ENCODE data around the gene DCAF11.
A peak's percentile ranks its signal among the peaks of the same experiment; 100 is the strongest.

Gene DCAF11

DNA sequence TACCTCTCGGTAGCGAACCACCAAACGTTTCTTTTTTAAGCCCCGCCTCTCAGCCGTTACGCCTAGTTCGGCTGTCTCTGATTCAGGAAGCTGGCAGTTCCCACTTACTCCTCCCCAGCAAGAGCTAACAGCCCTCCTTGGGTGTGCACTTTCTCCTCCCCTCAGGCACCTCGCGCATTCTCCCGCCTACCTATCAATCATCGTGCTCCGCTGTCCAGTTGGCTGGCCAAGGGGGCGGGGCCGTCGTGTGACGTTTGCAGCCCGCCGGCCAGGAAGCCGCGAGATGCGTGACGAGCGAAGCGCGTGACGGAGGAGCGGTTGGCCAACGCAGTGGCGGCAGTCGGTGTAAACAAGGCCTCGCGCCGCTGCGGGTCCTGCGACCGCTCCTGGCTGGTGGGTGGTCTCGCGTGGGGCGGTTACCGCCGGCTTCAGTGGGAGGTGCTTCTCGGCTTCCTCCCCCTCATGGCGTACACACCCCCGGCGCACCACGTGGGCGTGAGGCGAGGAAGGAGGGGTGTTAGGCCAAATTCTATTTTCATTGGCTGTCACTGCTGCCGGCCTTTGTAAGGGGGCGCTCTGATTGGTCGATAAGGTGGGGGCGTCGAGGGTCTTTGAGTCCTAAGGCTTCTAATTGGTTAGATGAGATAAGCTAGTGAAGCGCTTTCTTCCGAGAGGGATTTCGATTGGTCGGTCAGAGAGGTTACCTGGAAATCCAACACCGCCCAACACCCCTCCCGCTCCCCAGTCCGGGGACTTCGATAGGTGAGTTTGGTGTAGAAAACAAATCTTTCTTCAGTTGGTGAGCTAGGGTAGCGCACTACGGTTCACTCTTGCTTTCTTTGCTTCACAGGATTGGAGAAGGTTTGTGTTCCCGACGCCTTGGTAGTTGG lies at the start of gene DCAF11, which contains the start of gene NRL:
Gene DCAF11 (plus strand): TSS at position 246 of the 890 bp plus-strand sequence. CDS start 818 bp downstream, outside the sequence.
Gene NRL (minus strand): TSS at position 418 of the 890 bp plus-strand sequence. CDS start 32,101 bp downstream, outside the sequence.
- H3K4me3 ChIP-seq (replicated peaks; ENCODE audit: low read depth, low read length), result peak within 1 kb of the TSS; percentile 96
- TF ChIP-seq, protein P1, sequence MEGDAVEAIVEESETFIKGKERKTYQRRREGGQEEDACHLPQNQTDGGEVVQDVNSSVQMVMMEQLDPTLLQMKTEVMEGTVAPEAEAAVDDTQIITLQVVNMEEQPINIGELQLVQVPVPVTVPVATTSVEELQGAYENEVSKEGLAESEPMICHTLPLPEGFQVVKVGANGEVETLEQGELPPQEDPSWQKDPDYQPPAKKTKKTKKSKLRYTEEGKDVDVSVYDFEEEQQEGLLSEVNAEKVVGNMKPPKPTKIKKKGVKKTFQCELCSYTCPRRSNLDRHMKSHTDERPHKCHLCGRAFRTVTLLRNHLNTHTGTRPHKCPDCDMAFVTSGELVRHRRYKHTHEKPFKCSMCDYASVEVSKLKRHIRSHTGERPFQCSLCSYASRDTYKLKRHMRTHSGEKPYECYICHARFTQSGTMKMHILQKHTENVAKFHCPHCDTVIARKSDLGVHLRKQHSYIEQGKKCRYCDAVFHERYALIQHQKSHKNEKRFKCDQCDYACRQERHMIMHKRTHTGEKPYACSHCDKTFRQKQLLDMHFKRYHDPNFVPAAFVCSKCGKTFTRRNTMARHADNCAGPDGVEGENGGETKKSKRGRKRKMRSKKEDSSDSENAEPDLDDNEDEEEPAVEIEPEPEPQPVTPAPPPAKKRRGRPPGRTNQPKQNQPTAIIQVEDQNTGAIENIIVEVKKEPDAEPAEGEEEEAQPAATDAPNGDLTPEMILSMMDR (IDR thresholded peaks at IDR 0.05; ENCODE audit: low read length, missing control alignments), result no peak
- DNase-seq (ENCODE audit: low read depth), result peak; percentile 100

DNA sequence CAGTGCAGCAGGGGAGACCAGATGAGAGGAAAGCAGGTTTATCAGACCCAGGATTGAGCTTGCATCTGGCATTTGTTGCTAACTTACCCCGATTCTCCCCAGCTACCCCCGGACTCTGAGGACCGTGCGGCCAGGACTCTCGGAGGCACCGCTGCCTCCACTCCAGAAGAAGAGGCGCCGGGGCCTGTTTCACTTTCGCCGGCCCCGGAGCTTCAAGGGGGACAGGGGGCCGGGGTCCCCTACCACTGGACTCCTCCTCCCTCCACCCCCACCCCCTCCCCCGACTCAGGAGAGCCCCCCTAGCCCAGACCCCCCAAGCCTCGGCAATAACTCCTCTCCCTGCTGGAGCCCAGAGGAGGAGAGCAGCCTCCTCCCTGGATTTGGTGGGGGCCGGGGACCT lies 49.7 kb upstream of the DCAF11 start:
- DNase-seq (ENCODE audit: low read depth), result no peak
- no peak overlapping the region for H3K4me3 ChIP-seq (replicated peaks; ENCODE audit: low read depth, low read length)
- TF ChIP-seq, protein P1 (IDR thresholded peaks at IDR 0.05; ENCODE audit: low read length, missing control alignments), result no peak

DNA sequence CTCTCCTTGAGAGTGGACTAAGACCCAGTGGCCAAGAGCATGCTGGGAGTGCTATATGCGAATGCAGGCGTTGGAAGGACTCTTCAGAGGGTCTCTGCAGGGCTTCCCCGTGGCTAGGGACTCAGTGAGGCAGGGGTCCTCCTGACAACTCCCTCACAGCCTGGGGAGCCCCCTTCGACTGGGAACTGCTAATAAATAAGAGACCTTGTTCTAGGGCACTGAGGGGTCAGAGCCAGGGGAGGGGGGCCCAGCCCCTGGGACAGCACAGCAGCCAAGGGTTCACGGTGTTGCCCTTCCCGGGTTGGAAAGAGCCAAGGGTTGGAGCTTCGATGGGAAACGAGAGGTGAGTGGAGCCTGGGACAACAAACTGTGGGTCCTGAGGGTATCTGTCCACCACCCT lies 49.2 kb upstream of the DCAF11 start:
- no peak overlapping the region for H3K4me3 ChIP-seq (replicated peaks; ENCODE audit: low read depth, low read length)
- no peak for DNase-seq (ENCODE audit: low read depth)
- TF ChIP-seq, protein P1 (IDR thresholded peaks at IDR 0.05; ENCODE audit: low read length, missing control alignments), result no peak

DNA sequence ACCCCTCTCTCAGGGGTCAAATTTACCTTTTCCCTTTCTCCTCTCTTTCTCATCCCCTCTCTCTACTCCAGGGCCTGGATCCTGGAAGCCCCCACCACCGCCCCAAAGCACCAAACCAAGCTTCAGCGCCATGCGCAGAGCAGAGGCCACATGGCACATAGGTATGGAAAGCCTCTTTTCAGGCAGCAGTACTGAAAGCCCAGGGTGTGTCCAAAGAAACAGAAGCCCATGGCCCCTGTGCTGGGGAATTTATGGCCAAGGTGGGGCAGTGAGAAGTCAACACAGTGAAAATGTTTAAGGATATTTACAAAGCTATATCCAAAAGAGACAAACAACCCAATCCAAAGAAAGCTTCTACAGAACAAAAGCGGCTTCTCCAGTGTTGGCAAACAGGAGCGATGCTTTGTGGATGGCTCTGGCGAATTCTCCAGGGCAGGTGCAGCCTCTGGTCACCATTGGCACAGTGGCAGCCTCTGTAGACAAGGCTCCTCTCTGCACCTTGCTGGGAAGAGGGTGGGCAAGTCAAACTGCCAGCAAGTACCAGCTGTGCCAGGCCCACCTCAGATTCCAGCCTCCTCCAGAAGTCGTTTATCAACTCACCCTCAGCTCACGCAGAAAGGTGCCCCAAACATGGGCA lies 48.0 kb upstream of the DCAF11 start:
- DNase-seq (ENCODE audit: low read depth), result no peak
- TF ChIP-seq, protein P1 (IDR thresholded peaks at IDR 0.05; ENCODE audit: low read length, missing control alignments), result no peak
- H3K4me3 ChIP-seq (replicated peaks; ENCODE audit: low read depth, low read length), result no peak overlapping the region

DNA sequence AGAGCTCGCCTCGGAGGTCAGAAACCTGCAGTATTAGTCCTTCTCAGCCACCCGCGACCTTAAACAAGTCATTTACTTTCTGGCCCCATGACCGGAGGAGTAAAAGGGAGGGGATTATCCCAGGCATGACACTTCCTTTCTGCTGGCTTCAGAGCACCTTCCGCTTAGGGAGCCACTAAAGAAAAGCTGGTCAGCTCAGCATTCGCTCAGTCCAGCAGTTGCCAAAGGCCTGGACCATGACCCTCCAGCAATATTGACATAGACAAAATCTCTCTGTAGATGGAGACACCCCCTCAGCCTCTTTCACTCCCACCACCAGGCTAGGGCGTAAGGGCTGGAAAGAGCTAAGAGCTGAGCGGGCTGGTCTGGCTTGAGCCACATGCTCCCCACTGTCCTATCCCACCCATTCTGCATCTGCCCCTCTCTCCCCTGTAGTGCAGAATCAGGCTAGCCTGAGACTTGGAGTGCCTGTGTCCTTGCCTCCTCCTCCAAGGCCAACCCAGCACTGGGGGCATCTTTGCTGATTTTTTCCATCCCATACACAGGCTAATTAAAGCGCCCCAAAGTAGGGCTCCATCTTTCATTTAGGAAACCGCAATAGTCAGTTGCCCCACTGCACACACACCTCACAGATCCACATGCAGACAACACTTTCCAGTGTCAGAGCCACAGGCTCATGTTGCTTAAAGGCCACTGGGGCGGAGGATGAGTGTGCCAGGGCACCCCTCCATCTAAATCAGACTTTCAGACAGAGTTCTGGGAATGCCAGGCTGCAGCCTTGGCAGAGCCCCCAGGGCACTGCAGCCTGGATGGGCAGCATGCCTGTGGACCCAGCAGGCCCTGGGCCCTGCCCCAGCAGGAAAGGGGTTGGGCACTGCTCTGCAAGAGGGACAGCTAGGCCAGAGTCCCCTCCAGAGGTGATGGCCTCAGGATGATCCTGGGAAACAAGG lies 47.2 kb upstream of the DCAF11 start:
- DNase-seq (ENCODE audit: low read depth), result no peak
- TF ChIP-seq, protein P1 (IDR thresholded peaks at IDR 0.05; ENCODE audit: low read length, missing control alignments), result no peak
- H3K4me3 ChIP-seq (replicated peaks; ENCODE audit: low read depth, low read length), result no peak overlapping the region

DNA sequence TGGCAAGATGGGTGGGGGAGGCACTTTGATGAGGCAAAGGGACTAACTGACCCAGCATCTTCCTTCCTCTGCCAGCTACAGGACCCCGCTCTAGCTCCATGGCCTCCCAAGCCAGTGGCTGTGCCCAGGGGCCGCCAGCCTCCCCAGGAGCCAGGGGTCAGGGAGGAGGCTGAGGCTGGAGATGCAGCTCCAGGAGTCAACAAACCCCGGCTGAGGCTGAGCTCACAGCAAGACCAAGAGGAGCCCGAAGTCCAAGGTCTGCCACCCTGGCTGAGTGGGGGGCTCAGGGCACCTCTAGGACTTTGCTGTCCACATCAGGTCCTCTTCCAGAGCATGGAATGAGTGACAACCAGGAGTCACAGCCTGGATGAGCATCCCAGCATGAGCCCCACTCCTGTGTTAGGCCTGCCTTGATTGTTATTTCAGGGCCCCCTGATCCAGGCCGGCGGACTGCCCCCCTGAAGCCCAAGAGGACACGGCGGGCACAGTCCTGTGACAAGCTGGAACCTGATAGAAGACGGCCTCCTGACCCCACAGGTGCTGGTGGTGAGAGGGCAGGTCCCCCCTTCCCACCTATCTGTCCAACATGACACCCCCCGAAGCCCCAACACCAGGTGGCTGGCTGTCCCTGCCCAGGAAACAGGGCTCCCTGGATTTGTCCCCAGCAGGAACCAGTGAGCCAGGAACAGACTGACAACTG lies 45.7 kb upstream of the DCAF11 start:
- TF ChIP-seq, protein P1 (IDR thresholded peaks at IDR 0.05; ENCODE audit: low read length, missing control alignments), result no peak
- H3K4me3 ChIP-seq (replicated peaks; ENCODE audit: low read depth, low read length), result no peak overlapping the region

More for the DNA sequence above, 45.7 kb upstream of the DCAF11 start:
- no peak for DNase-seq (ENCODE audit: low read depth)
